Frontal cortex (tissue), 4 donors: Measurements from ENCODE around the gene PCCA. TPM values are rescaled to one million over a fixed set of nuclear protein-coding genes. Genes with fewer than 3 reads are reported as not detected.

Experiments
- DNase-seq, 2 donors: peaks; one replicate each; pipeline ENCODE4 v3.0.0; 2012; ENCODE audit warnings: low spot score in 2 of 2
- FAIRE-seq: peaks from 2 replicates; lab custom pipeline; 2012; peaks lifted over from hg19 to GRCh38; lab: Jason Lieb, UNC
- total RNA-seq: library from RNA; depleted of rRNA; stranded (reverse); fragments of >200 nt; gene quantifications from one replicate; pipeline ENCODE4 v1.2.3, GENCODE V29; 2014
- donor health status: control.
- donor health status: control.
- donor health status: control.

The PCCA gene
- total RNA-seq, 1 donor from 2014 or later = 413 TPM

GRCh38 chr13:100473501-100474044, 384.7 kb downstream of the PCCA start:
- DNase-seq (no peak), FAIRE-seq (no peak)

GRCh38 chr13:100476963-100477362, 388.1 kb downstream of the PCCA start:
- DNase-seq (no peak), FAIRE-seq (no peak)

GRCh38 chr13:100478107-100478809, 389.4 kb downstream of the PCCA start:
- FAIRE-seq (no peak), DNase-seq (no peak)

GRCh38 chr13:100480676-100481075, 391.8 kb downstream of the PCCA start:
- FAIRE-seq (no peak), DNase-seq (no peak)

- no peak for FAIRE-seq
- DNase-seq = no peak
Observed at GRCh38 chr13:100483139-100483538, 394.2 kb downstream of the PCCA start.

- FAIRE-seq = no peak
Observed at GRCh38 chr13:100483841-100484381, 395.0 kb downstream of the PCCA start.

GRCh38 chr13:100484702-100485101, 395.8 kb downstream of the PCCA start:
- DNase-seq (no peak), FAIRE-seq (no peak)

More at GRCh38 chr13:100483841-100484381, 395.0 kb downstream of the PCCA start:
- DNase-seq = no peak

GRCh38 chr13:100485265-100485664, 396.4 kb downstream of the PCCA start:
- no peak for FAIRE-seq
- DNase-seq = no peak

GRCh38 chr13:100490692-100491091, 401.8 kb downstream of the PCCA start:
- FAIRE-seq = no peak
- DNase-seq = no peak

GRCh38 chr13:100491164-100491842, 402.4 kb downstream of the PCCA start:
- DNase-seq (no peak), FAIRE-seq (no peak)

- DNase-seq = no peak
- FAIRE-seq = no peak
Observed at GRCh38 chr13:100493418-100493817, 404.5 kb downstream of the PCCA start.

- no peak for DNase-seq
- FAIRE-seq = no peak
Observed at GRCh38 chr13:100495455-100495854, 406.6 kb downstream of the PCCA start.

GRCh38 chr13:100497389-100497788, 408.5 kb downstream of the PCCA start:
- no peak for FAIRE-seq
- no peak for DNase-seq

- FAIRE-seq (no peak), DNase-seq (no peak)
Observed at GRCh38 chr13:100502446-100502845, 413.6 kb downstream of the PCCA start.

- no peak for DNase-seq
Observed at GRCh38 chr13:100503622-100504021, 414.7 kb downstream of the PCCA start.

GRCh38 chr13:100506154-100506553, 417.3 kb downstream of the PCCA start:
- FAIRE-seq (no peak), DNase-seq (no peak)

More at GRCh38 chr13:100503622-100504021, 414.7 kb downstream of the PCCA start:
- no peak for FAIRE-seq

GRCh38 chr13:100506600-100507422, 417.9 kb downstream of the PCCA start:
- DNase-seq (no peak), FAIRE-seq (no peak)

- FAIRE-seq = no peak
- DNase-seq = no peak
Observed at GRCh38 chr13:100508455-100508854, 419.6 kb downstream of the PCCA start.

- no peak for DNase-seq
- FAIRE-seq = no peak
Observed at GRCh38 chr13:100508996-100509395, 420.1 kb downstream of the PCCA start.
